MCF 10A (cell line): ENCODE data around the gene BRD7. TPM values are rescaled to one million over a fixed set of nuclear protein-coding genes. Genes with fewer than 3 reads are reported as not detected.
A peak's percentile ranks its signal among the peaks of the same experiment; 100 is the strongest.
"Not testable (repeated sequence)": the region's sequence is repeated elsewhere in the genome, so short reads cannot be mapped to it uniquely, and the experiment has no call there.

Experiments
- BruUV-seq: library from RNA; stranded (reverse); fragments of 400-500 nt; replicated peaks from 2 replicates; lab custom pipeline; 2021; lab: Mats Ljungman, UMichigan
- CTCF ChIA-PET: fragments of 300-600 bp; sonication (Branson Sonifier 250); formaldehyde crosslinking; extraction: SDS; loops from one replicate; lab custom pipeline; 2021; ENCODE audit warnings: antibody characterized with exemption, inconsistent platforms; lab: Yijun Ruan, JAX
- POLR2A ChIA-PET: fragments of 300-600, 350-650 bp; sonication (Branson Sonifier 250); formaldehyde crosslinking; extraction: SDS; loops from one replicate; lab custom pipeline; 2020; ENCODE audit warnings: antibody characterized with exemption, inconsistent platforms; lab: Yijun Ruan, JAX
- DNase-seq: peaks from one replicate; pipeline ENCODE4 v3.0.0-alpha.2; 2018; ENCODE audit not compliant: unreplicated experiment
- H3K27ac Mint-ChIP-seq: one replicate; pipeline ENCODE4 v1.8.0; 2022; ENCODE audit warnings: mild to moderate bottlenecking, low read depth, mixed read lengths; ENCODE audit not compliant: unreplicated experiment
- H3K27me3 Mint-ChIP-seq: one replicate; pipeline ENCODE4 v1.8.0; 2022; ENCODE audit warnings: mixed read lengths; ENCODE audit not compliant: insufficient read depth, unreplicated experiment
- H3K36me3 Mint-ChIP-seq: one replicate; pipeline ENCODE4 v1.8.0; 2022; ENCODE audit warnings: mild to moderate bottlenecking, moderate library complexity, mixed read lengths; ENCODE audit not compliant: insufficient read depth, unreplicated experiment
- H3K4me1 Mint-ChIP-seq: one replicate; pipeline ENCODE4 v1.8.0; 2022; ENCODE audit warnings: mixed read lengths; ENCODE audit not compliant: insufficient read depth, unreplicated experiment
- H3K4me3 Mint-ChIP-seq: one replicate; pipeline ENCODE4 v1.8.0; 2022; ENCODE audit warnings: mild to moderate bottlenecking, moderate library complexity, mixed read lengths; ENCODE audit not compliant: unreplicated experiment
- H3K9me3 Mint-ChIP-seq: one replicate; pipeline ENCODE4 v1.8.0; 2022; ENCODE audit warnings: mixed read lengths; ENCODE audit not compliant: unreplicated experiment
- intact Hi-C: fragments of 100-400 bp; cut with micrococcal nuclease; formaldehyde crosslinking; loops from 2 replicates; pipeline ENCODE4 v1.14.1; 2022
- total RNA-seq: library from RNA; stranded (reverse); gene quantifications from 2 replicates; pipeline ENCODE4 v1.2.3, GENCODE V29; 2022
- TF ChIP-seq, protein P1 (sequence below): fragments of 200-600 bp; IDR thresholded peaks from one replicate; pipeline ENCODE4 v1.8.0; 2022; ENCODE audit warnings: antibody characterized with exemption, mild to moderate bottlenecking; ENCODE audit not compliant: unreplicated experiment

The BRD7 gene
- total RNA-seq, 1 experiment from 2014 or later: 75.9 TPM

DNA sequence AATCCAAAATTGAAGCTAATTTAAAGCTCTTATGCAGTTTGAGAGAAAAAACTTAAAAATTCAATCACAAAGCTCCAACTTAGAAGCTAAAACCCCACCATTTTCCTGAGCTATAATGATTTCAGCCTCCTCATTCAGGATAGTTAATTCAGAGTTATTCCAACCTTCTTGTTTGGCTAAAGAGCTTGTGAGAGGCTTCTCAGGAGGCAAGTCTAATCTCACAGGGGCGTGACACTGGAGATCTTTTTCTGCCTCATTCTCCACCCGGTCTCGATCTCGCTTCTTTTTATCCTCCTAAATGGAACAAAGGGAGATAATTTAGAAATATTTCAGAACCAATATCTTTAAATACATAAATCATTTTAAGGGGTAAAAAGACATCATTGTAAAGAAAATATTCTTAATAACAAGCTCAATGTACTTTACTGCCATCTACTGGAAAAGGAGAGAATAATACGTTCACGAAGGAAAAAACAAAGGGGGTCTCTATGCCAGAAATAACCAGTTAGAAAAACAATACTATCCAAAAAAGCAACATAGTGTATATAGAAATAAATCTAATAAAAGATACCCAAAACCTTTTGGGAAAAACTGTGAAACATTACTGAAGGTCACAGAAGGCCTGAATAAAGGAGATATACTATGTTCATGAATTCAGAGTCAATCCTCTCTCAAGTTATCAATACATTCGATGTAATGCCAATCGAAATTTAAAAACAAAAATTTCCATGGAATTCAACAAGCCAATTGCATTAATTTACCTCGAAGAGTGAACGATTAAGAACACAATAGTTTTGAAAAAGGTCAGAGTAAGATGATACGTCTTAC lies 13.9 kb downstream of the BRD7 start:
- Mint-ChIP-seq H3K9me3 (no peaks in the 10 kb centered on the region), H3K4me1 (peaks cover 5% of the 10 kb centered on the region), H3K4me3 (no peak overlapping the region), H3K27me3 (no peaks in the 10 kb centered on the region), H3K27ac (no peak overlapping the region), H3K36me3 (peaks cover 73% of the 10 kb centered on the region)
- no peak for DNase-seq
- intact Hi-C loops: loop anchor here (1.0 kb wide), 1 partner anchor 141 kb away; no protein-coding TSS in a partner anchor
- TF ChIP-seq, protein P1, sequence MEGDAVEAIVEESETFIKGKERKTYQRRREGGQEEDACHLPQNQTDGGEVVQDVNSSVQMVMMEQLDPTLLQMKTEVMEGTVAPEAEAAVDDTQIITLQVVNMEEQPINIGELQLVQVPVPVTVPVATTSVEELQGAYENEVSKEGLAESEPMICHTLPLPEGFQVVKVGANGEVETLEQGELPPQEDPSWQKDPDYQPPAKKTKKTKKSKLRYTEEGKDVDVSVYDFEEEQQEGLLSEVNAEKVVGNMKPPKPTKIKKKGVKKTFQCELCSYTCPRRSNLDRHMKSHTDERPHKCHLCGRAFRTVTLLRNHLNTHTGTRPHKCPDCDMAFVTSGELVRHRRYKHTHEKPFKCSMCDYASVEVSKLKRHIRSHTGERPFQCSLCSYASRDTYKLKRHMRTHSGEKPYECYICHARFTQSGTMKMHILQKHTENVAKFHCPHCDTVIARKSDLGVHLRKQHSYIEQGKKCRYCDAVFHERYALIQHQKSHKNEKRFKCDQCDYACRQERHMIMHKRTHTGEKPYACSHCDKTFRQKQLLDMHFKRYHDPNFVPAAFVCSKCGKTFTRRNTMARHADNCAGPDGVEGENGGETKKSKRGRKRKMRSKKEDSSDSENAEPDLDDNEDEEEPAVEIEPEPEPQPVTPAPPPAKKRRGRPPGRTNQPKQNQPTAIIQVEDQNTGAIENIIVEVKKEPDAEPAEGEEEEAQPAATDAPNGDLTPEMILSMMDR: peak; percentile 49
- CTCF ChIA-PET: interaction anchor here (0.7 to 8.6 kb wide), 32 partner anchors 9 to 441 kb away, joined by 3 to 72 read pairs (median 4); partner anchors contain the start of genes BRD7, CNEP1R1 and CYLD
- POLR2A ChIA-PET: interaction anchor here (0.6 to 1.7 kb wide), 4 partner anchors 12 to 147 kb away, joined by 3 to 4 read pairs (median 4); no protein-coding TSS in a partner anchor
- BruUV-seq: no TSS peak

DNA sequence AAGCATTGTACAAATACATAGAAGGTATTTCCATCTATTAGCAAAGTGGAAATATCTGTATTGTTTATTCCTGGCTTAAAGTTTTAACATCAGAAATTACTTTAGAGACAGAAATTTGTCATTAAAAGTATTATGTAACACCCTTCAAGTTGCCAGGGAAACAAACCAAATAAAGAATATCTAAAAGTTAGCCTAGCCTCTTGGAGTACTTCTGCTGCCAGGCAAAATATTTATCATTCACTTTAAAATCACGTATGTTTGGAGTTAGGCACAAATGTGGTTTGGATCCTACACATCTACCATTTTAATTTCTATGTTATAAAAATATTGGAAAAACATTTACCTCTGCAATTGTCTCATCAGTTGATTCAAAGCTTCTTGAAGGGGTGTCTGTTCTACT lies 14.7 kb downstream of the BRD7 start:
- BruUV-seq: TSS peak; percentile 14
- POLR2A ChIA-PET: interaction anchor here (1.1 kb wide), 1 partner anchor 146 kb away, joined by 3 read pairs; no protein-coding TSS in a partner anchor
- TF ChIP-seq, protein P1: no peak
- no peak for DNase-seq
- H3K4me1 Mint-ChIP-seq: no peaks in the 10 kb centered on the region
- CTCF ChIA-PET: interaction anchor here (0.6 to 8.6 kb wide), 29 partner anchors 10 to 459 kb away, joined by 3 to 72 read pairs (median 4); partner anchors contain the start of genes BRD7 and CYLD
- no peak overlapping the region for H3K4me3 Mint-ChIP-seq
- peaks cover 80% of the 10 kb centered on the region for H3K36me3 Mint-ChIP-seq
- intact Hi-C loops: no loop called here
- H3K27me3 Mint-ChIP-seq: no peaks in the 10 kb centered on the region
- H3K9me3 Mint-ChIP-seq: no peaks in the 10 kb centered on the region
- H3K27ac Mint-ChIP-seq: no peak overlapping the region

DNA sequence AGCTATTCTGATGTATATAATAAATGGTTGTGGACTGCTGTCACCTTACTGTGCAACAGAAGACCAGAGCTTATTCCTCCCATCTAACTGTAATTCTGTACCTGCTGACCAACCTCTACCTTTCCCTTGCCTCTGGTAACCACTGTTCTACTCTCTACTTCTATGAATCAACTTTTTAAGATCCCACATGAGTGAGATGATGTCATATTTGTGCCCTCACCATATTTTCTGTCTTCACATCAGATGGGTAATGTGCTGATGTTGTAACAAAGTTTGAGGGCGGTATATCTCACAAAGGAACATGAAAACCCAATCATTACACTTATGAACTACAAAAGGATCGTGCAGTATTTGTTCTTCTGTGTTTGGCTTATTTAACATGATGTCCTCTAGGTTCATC lies 16.8 kb downstream of the BRD7 start:
- no peak for DNase-seq
- Mint-ChIP-seq H3K27me3 (no peaks in the 10 kb centered on the region), H3K9me3 (no peaks in the 10 kb centered on the region), H3K4me3 (no peak overlapping the region), H3K36me3 (peaks cover 89% of the 10 kb centered on the region), H3K4me1 (no peaks in the 10 kb centered on the region), H3K27ac (no peak overlapping the region)
- intact Hi-C loops: no loop called here
- no TSS peak for BruUV-seq
- ChIA-PET POLR2A (no interaction called here), CTCF (interaction anchor here (0.6 to 1.7 kb wide), 3 partner anchors 9 to 186 kb away, joined by 3 to 7 read pairs (median 3); no protein-coding TSS in a partner anchor)
- TF ChIP-seq, protein P1: no peak

DNA sequence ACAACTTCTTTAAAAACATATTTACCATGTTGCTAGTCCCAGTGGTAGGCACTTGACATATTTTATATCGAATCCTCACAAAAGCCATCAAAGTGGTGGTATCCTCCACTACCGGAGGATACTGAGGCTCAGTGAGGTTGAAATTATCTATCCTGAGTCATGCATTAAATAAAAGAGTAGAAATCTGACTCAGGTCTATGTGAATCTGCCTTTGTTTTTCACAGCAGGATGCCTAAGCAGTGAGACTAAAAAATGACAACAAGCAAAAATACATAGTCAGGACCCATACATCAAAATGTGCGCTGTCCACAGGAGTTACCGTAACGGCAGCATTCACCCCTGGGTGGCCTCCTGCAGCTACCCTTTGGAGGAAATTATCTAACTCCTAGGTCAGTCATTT lies 17.7 kb downstream of the BRD7 start:
- no peak overlapping the region for H3K27ac Mint-ChIP-seq
- no TSS peak for BruUV-seq
- no peaks in the 10 kb centered on the region for H3K4me1 Mint-ChIP-seq
- no peak overlapping the region for H3K4me3 Mint-ChIP-seq
- H3K36me3 Mint-ChIP-seq: peaks cover 88% of the 10 kb centered on the region
- CTCF ChIA-PET: interaction anchor here (1.7 kb wide), 1 partner anchor 10 kb away, joined by 7 read pairs; no protein-coding TSS in a partner anchor
- TF ChIP-seq, protein P1: no peak
- POLR2A ChIA-PET: no interaction called here
- peaks cover 3% of the 10 kb centered on the region for H3K9me3 Mint-ChIP-seq
- intact Hi-C loops: no loop called here
- DNase-seq: no peak
- no peaks in the 10 kb centered on the region for H3K27me3 Mint-ChIP-seq

DNA sequence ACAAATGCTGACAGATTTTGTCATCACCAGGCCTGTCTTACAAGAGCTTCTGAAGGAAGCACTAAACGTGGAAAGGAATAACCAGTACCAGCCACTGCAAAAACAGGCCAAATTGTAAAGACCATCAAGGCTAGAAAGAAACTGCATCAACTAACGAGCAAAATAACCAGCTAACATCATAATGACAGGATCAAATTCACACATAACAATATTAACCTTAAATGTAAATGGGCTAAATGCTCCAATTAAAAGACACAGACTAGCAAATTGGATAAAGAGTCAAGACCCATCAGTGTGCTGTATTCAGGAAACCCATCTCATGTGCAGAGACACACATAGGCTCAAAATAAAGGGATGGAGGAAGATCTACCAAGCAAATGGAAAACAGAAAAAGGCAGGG lies 23.6 kb downstream of the BRD7 start:
- Mint-ChIP-seq H3K36me3 (peaks cover 84% of the 10 kb centered on the region), H3K9me3 (peaks cover 14% of the 10 kb centered on the region)
- CTCF ChIA-PET: interaction anchor here (0.6 kb wide), 1 partner anchor 10 kb away, joined by 3 read pairs; no protein-coding TSS in a partner anchor
- BruUV-seq, DNase-seq, H3K4me1 Mint-ChIP-seq, intact Hi-C loops, H3K27ac Mint-ChIP-seq, H3K4me3 Mint-ChIP-seq, H3K27me3 Mint-ChIP-seq, POLR2A ChIA-PET: not testable (repeated sequence)

DNA sequence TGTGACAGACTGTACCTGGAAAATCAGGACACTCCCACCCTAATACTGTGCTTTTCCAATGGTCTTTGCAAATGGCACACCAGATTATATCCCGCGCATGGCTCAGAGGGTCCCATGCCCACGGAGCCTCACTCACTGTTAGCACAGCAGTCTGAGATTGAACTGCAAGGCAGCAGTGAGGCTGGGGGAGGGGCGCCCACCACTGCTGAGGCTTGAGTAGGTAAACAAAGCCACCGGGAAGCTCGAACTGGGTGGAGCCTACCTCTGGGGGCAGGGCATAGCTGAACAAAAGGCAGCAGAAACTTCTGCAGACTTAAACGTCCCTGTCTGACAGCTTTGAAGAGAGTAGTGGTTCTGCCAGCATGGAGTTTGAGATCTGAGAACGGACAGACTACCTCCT lies 25.2 kb downstream of the BRD7 start:
- CTCF ChIA-PET: interaction anchor here (0.6 to 1.6 kb wide), 6 partner anchors 11 to 321 kb away, joined by 3 to 10 read pairs (median 4); no protein-coding TSS in a partner anchor
- DNase-seq, H3K4me1 Mint-ChIP-seq, H3K27ac Mint-ChIP-seq, intact Hi-C loops, H3K27me3 Mint-ChIP-seq, POLR2A ChIA-PET, BruUV-seq, H3K4me3 Mint-ChIP-seq: not testable (repeated sequence)
- Mint-ChIP-seq H3K36me3 (peaks cover 76% of the 10 kb centered on the region), H3K9me3 (peaks cover 14% of the 10 kb centered on the region)
